ENCODE results near the gene NBEAL1. TPM values are rescaled to one million over a fixed set of nuclear protein-coding genes. Genes with fewer than 3 reads are reported as not detected.
A peak's percentile ranks its signal among the peaks of the same experiment; 100 is the strongest.
"Not testable (repeated sequence)": the region's sequence is repeated elsewhere in the genome, so short reads cannot be mapped to it uniquely, and the experiment has no call there.

Gene NBEAL1
- total RNA-seq, 4 donors from 2014 or later = 22.7 to 31.2 (median 28.1) TPM

DNA sequence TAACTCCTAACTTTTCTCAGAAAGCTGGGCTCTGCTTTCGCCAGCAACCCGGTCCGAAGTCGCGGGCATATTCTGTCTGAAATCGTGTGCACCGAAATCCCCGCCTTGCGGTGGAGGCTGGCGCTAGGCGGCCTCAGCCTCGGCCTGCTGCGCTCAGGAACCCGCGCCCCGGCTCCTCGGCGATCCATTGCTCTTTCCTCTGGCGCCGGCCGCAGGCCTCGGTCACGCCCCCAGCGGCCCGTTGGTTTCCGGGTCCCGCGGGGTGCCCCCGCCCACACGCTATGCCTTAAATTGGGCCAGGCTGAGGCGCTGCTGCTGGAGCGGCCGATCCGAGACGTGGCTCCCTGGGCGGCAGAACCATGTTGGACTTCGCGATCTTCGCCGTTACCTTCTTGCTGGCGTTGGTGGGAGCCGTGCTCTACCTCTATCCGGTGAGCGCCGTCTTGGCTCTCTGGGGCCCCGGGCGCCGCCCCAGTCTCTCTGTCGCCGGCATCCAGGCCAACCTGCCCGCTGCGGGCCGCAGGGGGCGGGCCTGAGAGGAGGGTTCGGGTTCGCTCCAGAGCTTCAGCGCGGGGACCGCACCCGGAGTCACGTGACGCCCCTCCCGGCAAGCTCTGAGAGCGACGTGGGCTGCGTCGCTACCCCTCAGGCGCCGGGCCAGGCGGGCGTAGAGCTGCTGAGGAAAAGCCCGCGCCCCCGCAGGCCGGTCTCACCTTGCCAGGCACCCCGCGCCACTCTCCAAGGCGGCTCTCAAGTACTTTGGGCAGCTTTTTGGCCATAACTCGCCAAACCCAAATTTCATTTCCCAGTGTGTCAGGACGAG lies 224.2 kb downstream of the NBEAL1 start, which contains the start of gene CYP20A1:
CYP20A1 (plus strand) TSS at position 315 of the 823 bp plus-strand sequence; CDS start at position 360, 45 bp downstream.
- peak within 1 kb of the TSS; percentile 45 to 84 (median 83) for H3K4me3 ChIP-seq
- H3K27me3 ChIP-seq = no peaks in the 10 kb centered on the region
- H3K36me3 ChIP-seq = peaks cover 0 to 24% (median 0%) of the 10 kb centered on the region in 3 donors
- whole genome bisulfite sequencing, 2 donors = 0% methylated on average over 17 to 21 of the region's 80 CpGs
- peak within 1 kb of the TSS; percentile 91 to 99 (median 96) for H3K27ac ChIP-seq
- intact Hi-C loops (cut with DNase I) = no loop called here
- peaks cover 0 to 28% (median 16%) of the 10 kb centered on the region in 3 donors for H3K4me1 ChIP-seq
- no peaks in the 10 kb centered on the region for H3K9me3 ChIP-seq
- TF ChIP-seq, protein P1, sequence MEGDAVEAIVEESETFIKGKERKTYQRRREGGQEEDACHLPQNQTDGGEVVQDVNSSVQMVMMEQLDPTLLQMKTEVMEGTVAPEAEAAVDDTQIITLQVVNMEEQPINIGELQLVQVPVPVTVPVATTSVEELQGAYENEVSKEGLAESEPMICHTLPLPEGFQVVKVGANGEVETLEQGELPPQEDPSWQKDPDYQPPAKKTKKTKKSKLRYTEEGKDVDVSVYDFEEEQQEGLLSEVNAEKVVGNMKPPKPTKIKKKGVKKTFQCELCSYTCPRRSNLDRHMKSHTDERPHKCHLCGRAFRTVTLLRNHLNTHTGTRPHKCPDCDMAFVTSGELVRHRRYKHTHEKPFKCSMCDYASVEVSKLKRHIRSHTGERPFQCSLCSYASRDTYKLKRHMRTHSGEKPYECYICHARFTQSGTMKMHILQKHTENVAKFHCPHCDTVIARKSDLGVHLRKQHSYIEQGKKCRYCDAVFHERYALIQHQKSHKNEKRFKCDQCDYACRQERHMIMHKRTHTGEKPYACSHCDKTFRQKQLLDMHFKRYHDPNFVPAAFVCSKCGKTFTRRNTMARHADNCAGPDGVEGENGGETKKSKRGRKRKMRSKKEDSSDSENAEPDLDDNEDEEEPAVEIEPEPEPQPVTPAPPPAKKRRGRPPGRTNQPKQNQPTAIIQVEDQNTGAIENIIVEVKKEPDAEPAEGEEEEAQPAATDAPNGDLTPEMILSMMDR (IDR thresholded peaks at IDR 0.05) = peak; percentile 16 to 51 (median 30)
- TF ChIP-seq POLR2A (IDR thresholded peaks at IDR 0.05) = peak in 2 of 4 donors; percentile 80 to 84
- DNase-seq = peak; percentile 79

DNA sequence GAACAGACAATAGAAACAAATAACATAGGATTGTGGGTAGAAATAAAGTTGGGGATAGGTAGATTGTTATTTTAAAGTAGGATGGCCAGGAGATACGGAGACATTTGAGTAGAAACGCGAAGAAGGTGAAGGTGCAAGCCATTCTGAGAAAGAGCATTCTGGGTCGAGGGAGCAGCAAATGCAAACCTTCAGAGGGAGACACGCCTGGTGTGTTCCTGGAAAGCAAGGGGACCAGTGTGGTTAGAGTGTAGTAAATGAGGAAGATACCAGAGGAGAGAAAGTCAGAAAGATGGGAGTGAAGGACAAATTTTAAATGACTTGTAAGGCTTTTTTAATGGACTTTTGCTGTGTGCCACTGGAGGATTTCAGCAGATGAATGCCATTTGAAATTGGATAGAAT lies 225.8 kb downstream of the NBEAL1 start:
- intact Hi-C loops (cut with DNase I) = no loop called here
- Histone ChIP-seq H3K4me1 (peaks cover 0 to 28% (median 16%) of the 10 kb centered on the region in 3 donors), H3K4me3 (peak overlapping the region in 1 of 4 donors; percentile 84), H3K36me3 (peaks cover 0 to 39% (median 0%) of the 10 kb centered on the region in 3 donors), H3K27me3 (no peaks in the 10 kb centered on the region), H3K27ac (no peak overlapping the region), H3K9me3 (no peaks in the 10 kb centered on the region)
- TF ChIP-seq, protein P1 (IDR thresholded peaks at IDR 0.05) = no peak
- TF ChIP-seq POLR2A (IDR thresholded peaks at IDR 0.05) = no peak
- DNase-seq = no peak
- WGBS, 2 donors = 77 to 83% methylated on average over 5 of the region's 5 CpGs

DNA sequence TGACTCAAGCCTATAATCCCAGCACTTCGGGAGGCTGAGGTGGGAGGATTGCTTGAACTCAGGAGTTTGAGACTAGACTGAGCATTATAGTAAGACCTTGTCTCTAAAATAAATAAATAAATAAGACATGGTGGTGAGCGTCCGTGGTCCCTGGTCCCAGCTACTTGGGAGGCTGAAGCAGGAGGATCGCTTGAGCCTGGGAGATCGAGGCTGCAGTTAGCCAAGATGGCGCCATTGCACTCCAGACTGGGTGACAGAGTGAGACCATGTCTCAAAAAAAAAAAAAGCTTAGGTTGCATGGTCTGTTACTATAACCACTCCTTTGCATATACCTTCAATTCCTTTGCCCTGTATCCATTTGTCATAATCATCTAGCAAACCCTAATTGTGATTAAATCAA lies 227.8 kb downstream of the NBEAL1 start:
- 86 to 92% methylated on average over 6 of the region's 6 CpGs for WGBS, 2 donors
- Histone ChIP-seq H3K4me1 (peaks cover 0 to 28% (median 16%) of the 10 kb centered on the region in 3 donors), H3K4me3 (no peak overlapping the region), H3K27me3 (no peaks in the 10 kb centered on the region), H3K36me3 (peaks cover 0 to 60% (median 4%) of the 10 kb centered on the region in 3 donors), H3K9me3 (no peaks in the 10 kb centered on the region), H3K27ac (no peak overlapping the region)
- intact Hi-C loops (cut with DNase I) = no loop called here
- no peak for DNase-seq
- no peak for TF ChIP-seq POLR2A (IDR thresholded peaks at IDR 0.05)
- TF ChIP-seq, protein P1 (IDR thresholded peaks at IDR 0.05) = no peak

DNA sequence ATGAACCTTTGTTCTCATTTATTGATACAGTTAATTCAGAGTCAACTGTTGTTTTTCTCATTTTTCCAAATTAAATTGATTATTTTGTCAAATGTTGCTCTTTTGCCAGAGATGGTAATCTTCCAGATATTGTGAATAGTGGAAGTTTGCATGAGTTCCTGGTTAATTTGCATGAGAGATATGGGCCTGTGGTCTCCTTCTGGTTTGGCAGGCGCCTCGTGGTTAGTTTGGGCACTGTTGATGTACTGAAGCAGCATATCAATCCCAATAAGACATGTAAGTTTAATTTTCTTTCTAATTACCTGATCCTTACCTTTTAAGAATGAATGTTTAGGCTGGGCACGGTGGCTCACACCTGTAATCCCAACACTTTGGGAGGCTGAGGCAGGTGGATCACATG lies 232.0 kb downstream of the NBEAL1 start:
- Histone ChIP-seq H3K36me3 (peaks cover 0 to 98% (median 4%) of the 10 kb centered on the region in 3 donors), H3K27ac (no peak overlapping the region), H3K27me3 (no peaks in the 10 kb centered on the region), H3K4me1 (peaks cover 0 to 3% (median 0%) of the 10 kb centered on the region in 3 donors), H3K4me3 (no peak overlapping the region), H3K9me3 (no peaks in the 10 kb centered on the region)
- WGBS, 2 donors = 90 to 93% methylated on average over 2 to 3 of the region's 3 CpGs
- no peak for DNase-seq
- TF ChIP-seq POLR2A (IDR thresholded peaks at IDR 0.05) = no peak
- TF ChIP-seq, protein P1 (IDR thresholded peaks at IDR 0.05) = no peak
- intact Hi-C loops (cut with DNase I) = no loop called here

DNA sequence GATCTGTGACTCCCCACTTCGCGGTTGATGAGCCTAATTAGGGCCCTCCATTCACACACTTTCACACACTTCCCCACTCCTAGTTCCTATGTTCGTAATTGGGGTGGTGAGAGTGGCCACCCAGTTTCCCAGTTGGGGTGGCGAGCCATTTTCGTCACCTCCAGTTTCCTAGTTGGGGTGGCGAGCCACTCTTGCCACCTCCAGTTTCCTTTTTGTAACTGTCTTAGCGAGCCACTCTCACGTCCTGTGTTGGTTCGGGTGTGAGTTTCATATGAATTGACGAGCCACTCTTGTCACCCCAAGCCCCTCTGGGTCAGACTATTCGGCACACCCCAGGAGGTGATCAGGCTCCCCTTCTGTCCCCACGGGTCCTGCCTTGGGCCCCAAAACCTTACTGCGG lies 238.1 kb downstream of the NBEAL1 start:
- no peak for TF ChIP-seq POLR2A (IDR thresholded peaks at IDR 0.05)
- TF ChIP-seq, protein P1 (IDR thresholded peaks at IDR 0.05) = no peak
- intact Hi-C loops (cut with DNase I) = no loop called here
- 93 to 96% methylated on average over 13 of the region's 13 CpGs for WGBS, 2 donors

DNA sequence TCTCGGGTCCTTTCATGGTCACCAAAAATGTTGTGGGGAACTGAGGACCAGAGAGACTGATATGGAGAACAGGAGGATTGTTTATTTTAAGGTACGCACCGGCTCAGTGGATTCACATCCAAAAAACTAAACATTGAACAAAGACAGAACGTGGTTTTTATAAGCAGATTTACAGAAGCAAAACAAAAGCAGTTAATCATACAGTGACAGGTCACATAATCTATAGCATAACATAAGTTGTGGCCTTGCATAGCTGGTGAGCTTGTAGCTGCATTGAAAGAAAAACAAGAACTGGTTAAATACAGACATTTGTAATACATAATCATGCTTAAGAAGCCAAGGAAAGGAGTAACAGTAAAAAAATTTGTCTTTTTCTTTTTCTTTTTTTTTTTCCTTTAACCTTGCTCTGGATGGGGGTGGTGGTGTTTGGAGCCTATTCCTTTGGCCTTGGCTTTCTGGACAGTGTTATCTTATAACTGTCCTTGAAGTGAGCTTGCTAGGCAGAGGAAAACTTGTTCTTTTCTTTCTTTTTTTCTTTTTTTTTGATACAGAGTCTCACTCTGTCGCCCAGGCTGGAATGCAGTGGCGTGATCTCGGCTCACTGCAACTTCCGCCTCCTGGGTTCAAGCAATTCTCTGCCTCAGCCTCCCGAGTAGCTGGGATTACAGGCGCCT lies 238.9 kb downstream of the NBEAL1 start:
- H3K4me3 ChIP-seq; DNase-seq; H3K9me3 ChIP-seq; H3K4me1 ChIP-seq; intact Hi-C loops (cut with DNase I); H3K27me3 ChIP-seq; H3K27ac ChIP-seq: not testable (repeated sequence)
- 85 to 88% methylated on average over 9 of the region's 10 CpGs for WGBS, 2 donors
- H3K36me3 ChIP-seq = peaks cover 10 to 99% (median 21%) of the 10 kb centered on the region in 3 donors

More for the DNA sequence above, 238.1 kb downstream of the NBEAL1 start:
- Histone ChIP-seq H3K4me1 (no peaks in the 10 kb centered on the region), H3K36me3 (peaks cover 10 to 99% (median 21%) of the 10 kb centered on the region in 3 donors), H3K27me3 (no peaks in the 10 kb centered on the region), H3K4me3 (no peak overlapping the region), H3K27ac (no peak overlapping the region), H3K9me3 (no peaks in the 10 kb centered on the region)
- DNase-seq = no peak

All from esophagus squamous epithelium (tissue), 5 donors.